Stimulated activated CD8-positive, alpha-beta memory T cell treated with anti-CD3 and anti-CD28 coated beads, Interleukin-4, amount 100 ng/mL, for 48 hours (primary cell): ENCODE measurements around the gene DPY30.
"Not testable (repeated sequence)": the region's sequence is repeated elsewhere in the genome, so short reads cannot be mapped to it uniquely, and the experiment has no call there.

Experiments
- DNase-seq: peaks from one replicate; pipeline ENCODE4 v3.0.0-alpha.2; 2020

Gene DPY30

DNA sequence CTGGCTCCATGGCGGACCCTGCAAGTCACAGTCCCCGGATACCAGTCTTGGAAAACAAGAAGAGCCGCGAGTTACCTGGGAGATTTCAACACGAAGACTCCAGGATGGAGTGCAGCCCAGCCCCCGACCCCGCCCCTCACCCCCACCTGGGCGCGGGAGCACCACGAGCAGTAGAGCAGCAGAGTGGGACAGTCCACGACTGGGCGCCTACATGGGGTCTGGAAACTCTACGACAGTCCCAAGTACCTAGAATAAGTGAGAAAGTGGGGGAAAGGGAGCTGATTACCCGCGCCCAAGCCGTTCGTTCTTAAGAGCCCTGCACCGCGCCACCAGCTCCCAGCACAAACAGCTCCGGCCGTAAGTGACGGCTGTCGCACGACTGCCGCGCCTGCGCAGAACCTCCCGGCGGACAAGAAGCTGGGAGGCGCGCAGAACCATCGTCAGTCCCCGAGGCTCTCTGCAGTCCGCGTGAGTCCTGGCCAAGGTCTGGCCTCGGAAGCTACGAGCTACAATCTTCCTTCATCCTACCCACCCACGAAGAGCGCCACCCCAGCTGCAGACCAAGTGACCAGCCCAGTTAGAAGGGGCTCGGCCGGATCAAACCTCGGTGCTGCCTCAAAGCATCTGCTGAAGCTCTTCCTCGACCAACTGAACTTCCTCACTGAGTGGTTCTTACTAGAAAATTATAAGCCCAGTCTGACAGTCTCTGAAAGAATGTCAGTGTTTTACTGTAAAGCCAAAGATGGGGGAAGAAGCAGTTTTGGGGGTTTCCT, at the start of gene DPY30:
TSS of gene DPY30 (minus strand) at position 359 of the 773 bp plus-strand sequence. CDS start at position 10, 349 bp downstream.
- peak; percentile 92 for DNase-seq

DNA sequence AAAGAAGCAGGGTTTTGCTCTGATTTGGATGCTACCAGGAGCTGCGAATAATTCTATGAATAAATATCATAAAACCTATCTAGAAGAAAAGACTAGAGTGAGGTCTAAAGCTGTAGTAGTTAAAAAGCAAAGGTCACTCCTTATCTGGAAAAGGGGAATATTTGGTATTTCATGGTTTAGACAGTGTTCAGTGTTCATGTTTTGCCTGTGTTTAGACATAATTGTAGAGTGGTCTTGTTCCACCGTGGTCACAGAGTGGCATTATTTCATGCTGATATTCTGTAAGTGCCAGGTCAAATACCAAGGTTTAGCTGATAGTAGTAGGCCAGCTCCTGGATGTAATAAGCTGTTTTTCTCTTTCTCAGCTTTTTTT, 34.5 kb upstream of the DPY30 start:
- DNase-seq: no peak

DNA sequence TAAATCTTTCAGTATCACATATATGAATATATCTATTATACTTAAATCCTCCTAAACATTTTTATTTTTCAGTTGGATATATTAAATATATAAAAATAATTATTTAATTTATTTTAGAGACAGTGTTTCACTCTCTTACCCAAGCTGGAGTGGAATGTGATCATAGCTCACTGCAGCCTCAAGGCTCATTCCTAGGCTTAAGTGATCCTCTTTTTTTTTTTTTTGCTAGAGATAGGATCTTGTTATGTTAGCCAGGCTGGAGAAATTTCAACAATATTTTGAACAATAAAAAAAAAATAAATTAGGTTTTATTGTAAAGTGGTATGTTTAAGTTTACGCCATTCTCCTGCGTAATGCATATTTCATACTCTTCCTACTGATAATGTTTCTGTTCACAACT, 27.9 kb upstream of the DPY30 start:
- DNase-seq: no peak

GRCh38 chr2:32064713-32065112, 25.1 kb upstream of the DPY30 start:
- no peak for DNase-seq

- peak; percentile 39 for DNase-seq
Observed at GRCh38 chr2:32064021-32064601, 24.5 kb upstream of the DPY30 start.

GRCh38 chr2:32063310-32064020, 23.9 kb upstream of the DPY30 start, which contains the start of gene SPAST:
Gene SPAST, plus strand, starts transcription at chr2:32063556. Its CDS starts 276 bp downstream, at chr2:32063832.
- peak; percentile 97 for DNase-seq

GRCh38 chr2:32061973-32062861, 22.6 kb upstream of the DPY30 start:
- no peak for DNase-seq

- no peak for DNase-seq
Observed at GRCh38 chr2:32061430-32061829, 21.8 kb upstream of the DPY30 start.

DNA sequence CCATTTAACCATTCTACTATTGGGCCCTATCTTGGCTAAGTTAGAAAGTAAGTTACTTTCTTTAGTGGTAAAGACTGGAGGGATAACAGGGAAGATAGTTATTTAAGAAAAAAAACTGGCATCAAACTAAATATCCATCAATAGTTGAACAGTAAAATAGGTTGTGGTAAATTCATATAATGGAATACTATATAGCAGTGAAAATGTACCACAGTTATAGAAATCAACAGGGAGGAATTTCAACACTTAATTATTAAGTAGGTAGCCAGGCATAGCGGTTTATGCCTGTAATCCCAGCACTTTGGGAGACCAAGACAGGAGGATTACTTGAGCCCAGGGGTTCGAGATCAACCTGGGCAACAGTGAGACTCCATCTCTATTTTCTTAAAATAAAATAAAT, 20.7 kb upstream of the DPY30 start:
- no peak for DNase-seq

DNA sequence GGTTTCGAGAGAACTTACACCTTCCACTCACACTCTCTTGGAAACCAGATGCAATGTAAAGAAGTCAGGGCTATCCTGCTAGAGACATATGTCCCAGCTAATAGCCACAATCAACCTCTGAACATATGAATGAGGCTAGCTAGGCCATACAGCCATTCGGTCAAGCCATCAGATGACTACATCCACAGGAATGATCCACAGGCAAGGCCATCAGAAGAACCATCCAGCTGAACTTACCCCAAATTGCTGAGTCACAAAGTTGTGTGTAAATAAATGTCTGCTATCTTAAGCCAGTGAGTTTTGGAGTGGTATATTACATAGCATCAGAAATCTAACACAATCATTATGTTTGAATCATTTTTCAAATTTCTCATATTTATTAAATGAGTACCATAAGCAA, 18.5 kb upstream of the DPY30 start:
- DNase-seq: no peak

GRCh38 chr2:32054583-32054982, 15.0 kb upstream of the DPY30 start:
- not testable (repeated sequence) for DNase-seq

DNA sequence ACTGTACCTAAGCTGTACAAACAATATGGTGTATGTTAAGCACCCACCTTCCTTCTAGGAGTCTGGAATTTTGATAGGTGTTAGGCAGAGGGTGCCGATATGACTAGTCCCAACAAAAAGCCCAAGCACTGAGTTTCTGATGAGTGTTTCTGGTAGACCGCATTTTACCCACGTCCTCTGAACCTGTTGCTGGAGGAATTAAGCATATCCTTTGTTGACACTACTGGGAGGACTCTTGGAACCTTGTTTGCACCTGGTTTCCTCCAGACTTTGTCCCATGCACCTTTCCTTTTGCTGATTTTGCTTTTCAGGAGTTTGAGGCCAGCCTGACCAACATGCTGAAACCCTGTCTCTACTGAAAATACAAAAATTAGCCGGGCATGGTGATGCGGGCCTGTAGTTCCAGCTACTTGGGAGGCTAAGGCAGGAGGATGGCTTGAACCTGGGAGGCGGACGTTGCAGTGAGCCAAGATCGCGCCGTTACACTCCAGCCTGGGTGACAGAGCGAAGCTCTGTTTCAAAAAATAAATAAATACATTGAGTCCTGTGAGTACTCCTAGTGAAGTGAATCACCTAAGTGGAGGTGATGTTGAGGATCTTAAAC, 12.3 kb upstream of the DPY30 start:
- DNase-seq: no peak

- no peak for DNase-seq
Observed at GRCh38 chr2:32043561-32043960, 4.0 kb upstream of the DPY30 start.

GRCh38 chr2:32034198-32034887, 5.3 kb downstream of the DPY30 start:
- not testable (repeated sequence) for DNase-seq

GRCh38 chr2:32018789-32019482, 20.7 kb downstream of the DPY30 start:
- not testable (repeated sequence) for DNase-seq

- no peak for DNase-seq
Observed at GRCh38 chr2:32012872-32013271, 26.7 kb downstream of the DPY30 start.

DNA sequence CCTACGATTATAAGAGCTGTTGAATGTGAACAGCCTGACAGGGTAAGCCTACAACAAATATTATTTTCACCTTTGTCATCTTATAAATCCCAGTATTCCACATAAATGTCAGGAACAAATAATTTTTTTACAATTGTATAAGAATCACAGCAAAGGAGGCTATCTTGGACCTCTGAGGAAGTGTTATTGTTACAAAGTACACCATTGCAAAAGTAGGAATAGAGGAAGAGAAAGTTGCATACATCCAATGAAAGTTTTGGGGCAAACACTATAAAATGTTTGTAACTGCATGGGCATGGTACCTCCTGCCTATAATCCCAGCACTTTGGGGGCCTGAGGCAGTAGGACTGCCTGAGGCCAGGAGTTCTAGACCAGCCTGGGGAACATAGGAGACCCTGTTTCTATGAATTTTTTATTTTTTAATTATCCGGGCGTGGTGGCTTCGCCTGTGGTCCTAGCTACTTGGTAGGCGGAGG, 28.1 kb downstream of the DPY30 start:
- DNase-seq: no peak

DNA sequence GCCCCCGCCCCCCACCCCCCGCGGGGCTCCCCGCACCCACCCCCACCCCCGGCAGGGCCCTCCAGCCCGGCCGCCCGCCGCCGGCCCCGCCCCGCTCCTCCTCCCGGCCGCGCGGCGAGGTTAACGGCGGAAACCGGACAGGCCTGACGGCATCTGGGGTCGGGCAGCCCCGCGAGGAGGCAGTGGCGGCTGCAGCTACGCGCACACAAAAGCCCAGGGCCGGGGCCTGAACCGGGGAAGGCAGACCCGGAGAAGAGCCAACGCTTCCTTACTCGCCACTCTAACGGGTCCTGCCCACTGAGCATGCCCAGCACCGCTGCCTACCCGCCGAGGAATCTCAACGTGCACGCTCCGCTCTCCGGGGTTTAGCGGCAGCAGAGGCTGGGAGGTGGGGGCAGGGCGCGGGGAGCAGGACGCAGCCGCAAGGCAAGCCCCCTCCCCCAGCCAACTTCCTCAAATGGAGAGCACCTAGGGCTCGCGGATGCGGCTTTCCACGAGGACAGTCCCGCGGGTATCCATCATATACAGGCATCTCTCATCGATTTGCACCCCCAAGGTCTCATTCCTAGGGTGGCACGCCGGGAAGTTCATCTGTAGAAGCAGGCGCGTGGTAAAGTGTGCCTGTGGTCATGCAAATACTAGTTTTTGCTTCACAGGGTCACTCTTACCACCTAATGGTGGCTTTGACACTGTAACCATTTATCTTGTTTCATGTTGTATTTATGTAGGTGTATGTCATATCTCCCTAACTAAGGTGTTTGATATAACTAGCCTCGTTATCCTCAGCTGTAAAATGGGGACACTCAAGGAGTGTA, 28.7 kb downstream of the DPY30 start, which contains the start of gene MEMO1:
TSS of gene MEMO1 (minus strand) at position 339 of the 815 bp plus-strand sequence. CDS start 761 bp downstream, outside the sequence.
- DNase-seq: peak; percentile 94

- DNase-seq: peak; percentile 71
Observed at GRCh38 chr2:32010280-32010669, 29.3 kb downstream of the DPY30 start.
